GM21526 (cell line): ENCODE results near the gene CATSPER3.

ENCODE experiments used
- ATAC-seq: cut with Tn5 transposase; IDR thresholded peaks from one replicate; pipeline ENCODE4 v1.9.1; 2021; ENCODE audit warnings: moderate library complexity; ENCODE audit not compliant: unreplicated experiment, low FRiP score

The CATSPER3 gene

DNA sequence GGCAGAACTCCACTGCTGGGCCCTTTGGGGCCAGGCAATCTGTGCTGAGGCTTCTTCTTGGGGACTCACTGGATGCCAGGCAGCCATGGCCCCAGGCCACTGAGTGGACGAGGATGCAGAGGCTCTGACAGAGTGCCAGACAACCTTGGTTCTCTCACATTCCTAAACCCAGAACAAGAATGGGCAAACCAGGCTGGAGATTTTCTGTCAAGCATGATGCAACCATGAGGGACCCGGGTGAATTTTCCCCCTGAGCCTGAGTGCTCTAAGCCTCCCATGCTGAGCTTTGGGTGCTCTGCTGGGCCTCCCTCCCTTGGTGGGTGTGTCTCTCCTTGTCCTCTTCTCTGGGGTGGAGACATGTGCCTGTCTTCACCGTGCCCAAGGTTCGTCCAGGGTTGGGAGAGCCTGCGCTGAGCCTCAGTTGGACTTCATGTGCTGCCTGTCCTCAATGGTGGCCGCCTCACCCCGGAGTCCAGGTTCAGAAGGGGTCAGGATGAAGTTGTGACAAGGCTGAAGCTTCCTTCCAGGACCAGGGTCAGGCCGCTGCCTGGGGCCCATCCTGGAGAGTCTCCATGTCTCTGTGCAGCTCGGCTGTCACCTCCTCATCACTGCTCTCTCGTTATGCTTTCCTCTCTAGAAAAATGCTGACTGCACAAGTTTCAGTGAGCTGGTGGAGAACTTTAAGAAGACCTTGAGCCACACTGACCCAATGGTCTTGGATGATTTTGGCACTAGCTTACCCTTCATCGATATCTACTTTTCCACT lies 42.2 kb downstream of the CATSPER3 start:
- no peak for ATAC-seq

- no peak for ATAC-seq
Observed at GRCh38 chr5:135010502-135011354, 43.0 kb downstream of the CATSPER3 start.

DNA sequence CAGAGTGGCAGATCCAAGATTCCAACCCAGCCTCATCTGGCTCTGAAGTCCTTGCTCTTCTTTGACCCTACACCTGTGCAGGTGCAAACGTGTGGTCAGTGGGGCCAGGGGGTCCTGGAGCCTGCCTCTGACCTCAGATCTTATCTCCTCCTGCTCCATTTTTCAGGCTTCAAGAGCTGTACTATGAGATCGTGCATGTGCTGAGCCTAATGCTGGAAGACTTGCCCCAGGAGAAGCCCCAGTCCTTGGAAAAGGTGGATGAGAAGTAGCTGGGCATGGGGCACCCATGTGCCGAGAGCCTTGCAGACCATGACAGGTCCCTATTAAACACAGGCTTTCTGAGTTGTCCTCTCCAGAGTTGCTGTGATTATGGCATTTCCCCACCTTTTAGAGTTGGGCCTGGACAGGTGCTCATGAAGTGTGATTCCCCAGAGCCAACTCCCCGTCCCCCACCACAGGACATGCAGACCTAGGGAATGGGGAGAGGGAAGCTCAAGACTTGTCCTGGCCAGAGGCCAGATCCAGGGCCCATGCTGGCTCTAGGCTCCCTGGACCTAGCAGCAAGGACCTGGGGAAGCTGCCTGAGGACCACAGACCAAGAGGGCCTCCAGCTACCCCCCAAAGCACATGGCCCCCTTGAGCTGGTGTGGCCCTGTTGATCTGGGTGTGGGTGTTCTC lies 43.8 kb downstream of the CATSPER3 start:
- no peak for ATAC-seq

DNA sequence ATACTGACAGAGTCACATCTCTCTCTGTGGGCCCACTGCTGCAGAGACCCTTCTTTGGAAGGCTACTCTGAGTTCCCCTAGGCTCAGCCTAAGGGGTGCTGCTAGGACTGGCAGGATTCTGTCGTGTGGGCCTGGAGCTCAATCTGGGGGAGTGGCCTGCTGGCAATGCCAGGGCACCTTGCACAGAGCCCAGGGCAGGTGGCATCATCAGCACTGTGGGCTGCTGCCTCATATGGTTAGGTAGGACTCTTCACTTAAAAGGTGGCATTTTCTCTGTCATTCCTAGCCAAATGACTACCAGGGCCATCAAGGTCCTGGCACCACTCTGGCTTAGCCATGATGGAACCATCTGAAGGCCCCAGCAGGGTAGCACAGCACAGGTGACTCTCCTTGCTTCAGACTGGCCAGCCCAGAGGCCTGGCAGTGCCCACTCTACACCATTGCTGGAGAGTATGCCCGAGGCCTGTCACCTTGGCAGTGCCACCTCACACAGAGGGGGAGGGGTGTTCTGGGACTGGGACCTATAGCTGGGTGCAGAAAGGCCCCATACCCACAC lies 44.4 kb downstream of the CATSPER3 start:
- ATAC-seq: no peak

- ATAC-seq: no peak
Observed at GRCh38 chr5:135012951-135013391, 45.3 kb downstream of the CATSPER3 start.

DNA sequence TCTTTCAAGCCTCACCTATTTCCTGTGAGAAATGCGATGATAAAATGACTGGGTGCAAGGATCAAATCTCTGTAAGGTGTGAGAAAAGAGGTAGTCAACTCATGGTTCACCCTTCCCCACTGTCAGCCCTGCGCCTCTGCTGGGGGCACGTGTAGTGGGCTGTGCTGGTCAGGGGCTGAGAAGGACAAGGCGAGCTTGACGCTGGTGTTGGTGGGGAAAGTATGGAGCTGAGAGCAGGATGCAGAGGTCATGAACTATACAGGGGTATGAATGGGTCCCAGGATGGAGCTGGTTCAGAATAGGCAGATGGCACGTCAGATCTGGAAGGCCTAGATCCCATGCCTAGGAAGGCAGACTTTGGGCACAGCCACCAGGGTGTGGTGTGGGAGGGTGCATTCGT lies 45.7 kb downstream of the CATSPER3 start:
- no peak for ATAC-seq

DNA sequence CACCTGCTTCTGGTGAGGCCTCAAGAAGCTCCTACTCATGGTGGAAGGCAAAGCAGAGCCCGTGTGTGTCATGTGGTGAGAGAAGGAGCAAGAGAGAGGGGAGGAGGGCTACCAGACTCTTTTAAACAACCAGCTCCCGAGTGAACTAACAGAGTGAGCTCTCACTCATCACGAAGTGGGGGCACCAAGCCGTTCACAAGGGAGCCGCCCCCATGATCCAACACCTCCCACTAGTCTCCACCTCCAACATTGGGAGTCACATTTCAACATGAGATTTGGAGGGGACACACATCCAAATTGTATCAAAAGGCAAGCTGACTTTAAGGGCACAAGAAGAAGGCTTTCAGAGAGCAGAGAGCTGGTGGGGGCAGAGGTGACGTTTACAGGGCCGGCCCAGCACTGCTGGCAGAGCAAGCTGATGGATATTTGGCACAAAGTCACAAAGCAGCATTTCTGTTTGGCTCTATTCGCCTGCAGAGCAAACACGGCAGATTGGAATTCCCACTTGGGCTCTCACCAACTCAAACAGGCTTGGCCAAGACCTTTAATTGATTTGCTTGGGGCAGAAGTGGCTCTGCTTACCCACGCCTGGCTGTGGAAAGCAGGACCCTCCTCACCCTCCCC lies 46.4 kb downstream of the CATSPER3 start:
- ATAC-seq: no peak

DNA sequence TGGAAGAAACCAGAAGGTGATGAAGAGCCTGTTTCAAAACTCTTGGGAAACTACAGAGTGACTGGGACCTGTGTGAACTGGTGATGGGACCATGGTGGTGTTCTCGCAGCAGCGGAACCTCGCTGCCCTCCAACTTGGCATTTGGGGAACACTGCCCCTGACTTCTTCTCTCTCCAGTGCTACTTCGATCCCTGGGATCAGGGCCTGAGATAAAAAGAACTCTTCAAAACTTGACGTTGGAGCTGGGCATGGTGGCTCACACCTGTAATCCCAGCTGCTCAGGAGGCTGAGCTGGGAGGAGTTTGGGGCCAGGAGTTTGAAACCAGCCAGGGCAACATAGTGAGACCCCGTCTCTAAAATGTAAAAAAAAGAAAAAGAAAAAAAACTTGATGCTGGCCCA lies 48.2 kb downstream of the CATSPER3 start:
- ATAC-seq: no peak

DNA sequence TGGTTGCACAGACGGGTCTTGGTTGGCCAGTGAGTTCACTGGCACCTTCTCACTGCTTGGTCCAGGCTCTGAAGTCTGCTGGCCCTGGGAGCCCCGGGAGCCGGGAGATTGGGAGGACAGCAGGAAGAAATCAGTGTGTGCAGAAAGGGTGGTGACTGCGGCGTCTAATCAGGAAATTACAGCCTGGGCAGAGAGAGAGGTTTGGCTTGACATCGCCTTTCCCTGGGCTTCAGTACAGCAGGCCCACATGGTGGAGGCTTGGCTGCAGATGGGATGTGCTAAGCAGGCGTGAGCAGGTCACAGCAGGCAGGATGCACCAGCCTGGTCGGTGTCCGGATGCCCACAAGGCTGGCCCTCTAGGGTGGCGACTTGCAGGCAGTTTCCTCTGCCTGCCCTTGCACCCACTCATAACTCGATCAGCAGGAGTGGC lies 49.2 kb downstream of the CATSPER3 start:
- ATAC-seq: no peak

DNA sequence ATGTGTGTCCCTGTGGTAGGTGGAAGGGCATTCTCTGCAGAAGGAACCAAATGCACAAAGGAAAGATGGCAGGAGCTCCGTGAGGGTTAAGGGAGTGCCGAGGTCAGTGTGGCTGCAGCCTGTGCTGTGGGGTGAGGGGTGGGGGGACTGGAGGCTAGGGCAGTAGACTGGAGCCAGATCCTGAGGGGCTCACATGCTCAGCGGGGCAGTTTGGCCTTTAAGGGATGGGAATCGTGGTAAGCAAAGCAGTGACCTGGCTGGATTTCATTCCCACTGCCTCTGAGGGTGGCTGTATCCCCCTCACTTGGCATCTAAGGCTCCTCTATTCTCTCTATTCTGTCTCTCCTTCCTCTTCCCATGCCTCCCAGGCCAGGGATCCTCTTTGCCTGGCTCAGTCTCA lies 50.8 kb downstream of the CATSPER3 start:
- no peak for ATAC-seq

DNA sequence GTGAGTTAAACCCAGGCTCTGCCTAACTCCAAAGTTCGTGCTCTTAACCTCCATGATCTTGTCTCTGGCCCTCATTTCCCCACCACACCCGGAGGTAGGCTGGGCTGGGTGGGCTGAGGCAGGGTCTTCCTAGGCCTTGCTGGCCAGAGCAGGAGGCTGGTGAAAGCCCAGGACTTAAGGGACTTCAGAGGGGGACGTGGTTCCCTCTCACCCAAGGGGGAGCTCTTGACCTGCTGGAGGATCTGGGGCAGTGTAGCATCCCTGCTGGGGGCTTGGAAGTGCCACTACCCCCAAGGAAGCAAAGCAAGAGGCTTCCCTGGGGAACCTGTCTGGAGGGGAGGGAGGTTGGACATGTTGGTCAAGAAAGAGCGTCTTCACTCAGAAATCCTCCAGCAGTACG lies 51.6 kb downstream of the CATSPER3 start:
- ATAC-seq: no peak

GRCh38 chr5:135020111-135020895 lies 52.6 kb downstream of the CATSPER3 start:
- no peak for ATAC-seq

DNA sequence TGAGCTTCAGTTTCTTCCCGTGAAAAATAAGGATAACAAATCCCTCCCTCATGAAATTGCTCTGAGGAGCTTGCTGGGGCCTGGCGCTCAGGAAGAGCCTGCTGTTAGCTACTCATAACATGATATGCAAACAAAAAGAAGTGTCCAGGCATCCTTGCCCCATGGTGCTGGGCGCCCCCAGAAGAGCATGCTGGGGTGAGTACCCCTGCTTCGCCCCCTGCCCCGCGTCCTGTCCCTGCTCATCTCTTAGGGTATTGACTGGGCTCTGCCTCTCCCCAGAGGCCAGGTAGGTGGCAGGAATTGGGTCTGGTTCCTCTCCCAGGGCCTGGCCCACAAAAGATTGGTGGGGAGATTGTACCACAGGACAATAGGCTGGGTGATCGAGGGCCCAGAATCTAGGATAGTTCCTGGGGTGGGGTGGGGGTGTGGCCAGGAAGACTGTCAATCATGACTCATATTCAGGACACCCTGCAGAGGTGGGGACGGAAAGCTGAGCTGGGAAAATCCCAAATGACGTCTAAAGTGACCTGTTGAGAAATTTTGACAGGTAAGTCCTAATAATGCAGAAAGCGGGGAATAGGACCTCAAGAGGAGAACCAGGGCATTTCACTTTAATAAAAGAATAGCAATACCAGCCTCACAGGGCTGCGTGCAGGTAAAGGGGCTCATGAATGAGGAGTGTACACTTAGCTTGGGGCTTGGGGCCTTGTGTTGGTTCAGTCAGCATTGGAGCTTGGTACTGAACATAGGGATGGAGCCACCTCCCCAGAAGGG lies 57.4 kb downstream of the CATSPER3 start:
- no peak for ATAC-seq

GRCh38 chr5:135025730-135026644 lies 58.3 kb downstream of the CATSPER3 start:
- ATAC-seq: no peak

DNA sequence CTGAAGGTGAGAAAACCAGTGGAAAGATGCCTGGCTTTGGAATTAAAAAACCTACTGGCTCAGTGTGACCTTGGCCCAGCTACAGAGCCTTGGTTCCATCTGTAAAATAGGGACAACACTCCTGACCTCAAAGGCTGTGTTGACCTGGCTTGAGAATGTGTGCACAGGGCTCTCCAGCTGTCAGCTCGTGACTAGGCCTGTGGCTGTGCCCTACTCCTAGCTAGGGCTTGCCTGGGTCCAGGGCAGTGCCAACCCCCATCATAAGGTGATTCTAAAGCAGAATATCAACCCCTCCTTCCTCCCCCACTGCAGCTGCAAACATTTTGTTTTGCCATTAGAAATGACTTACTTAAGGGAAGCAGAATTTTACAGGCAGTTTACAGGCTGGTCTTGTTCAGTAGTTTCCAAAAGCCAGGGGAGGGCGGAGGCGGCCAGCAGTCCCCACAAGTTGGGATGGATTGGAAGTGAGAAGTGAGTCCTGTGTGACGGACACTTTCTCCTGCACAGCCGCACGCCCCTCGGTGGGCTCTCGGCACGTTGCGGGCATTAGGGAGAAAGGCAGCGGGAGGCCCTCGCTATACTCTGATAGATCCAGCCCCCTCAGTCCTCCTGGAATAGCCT lies 59.0 kb downstream of the CATSPER3 start:
- ATAC-seq: no peak

GRCh38 chr5:135027266-135027696 lies 59.6 kb downstream of the CATSPER3 start:
- ATAC-seq: no peak
